Heart left ventricle (tissue), 13 donors: ENCODE data around the gene TBX2.

Experiments used
- POLR2A ChIP-seq, 2 donors: fragments of 450-650 bp; IDR thresholded peaks; one replicate each; pipeline ENCODE4 v1.6.1; 2017; ENCODE audit warnings: antibody characterized with exemption in 2 of 2, mild to moderate bottlenecking in 2 of 2, moderate library complexity in 2 of 2
- TF ChIP-seq, protein P1 (sequence below), 12 donors: fragments of 200-600 bp; sonication (generic) in 4 of 12; IDR thresholded peaks; one replicate each; pipeline versions ENCODE4 v1.5.0 to v1.8.0; 2018 to 2022; ENCODE audit warnings: antibody characterized with exemption in 12 of 12, mild to moderate bottlenecking in 5 of 12
- donor health status: ischemic (EF 13 %, LVEDD 7.1; RV severe dilation, severe dysfunction).
- donor health status: DM: no; HTN: yes; CAD: no.
- donor health status: DM: no; HTN: no; CAD: no.
- donor health status: ischemic (EF 25% LVEDD 6.9; RV normal size, moderate dysfunction).
- donor health status: ischemic (EF 25% LVEDD 5.7; RV mildly dilated, moderate dysfunction).
- donor health status: ischemic (EF 35%, LVEDD 5.7; RV mildly dilated, moderate dysfunction).
- donor health status: nonischemic (EF 11% LVEDD 7.7; RV severe dilation, severe dysfunction).
- donor health status: DM: yes; HTN: yes; CAD: no.
- donor health status: PGD.
- donor health status: ischemic (EF 29% LVEDD 5.4; RV normal size, mild dysfunction).
- donor health status: nonischemic (EF 23%, LVEDD 6.1; RV moderate dilation, normal function).

DNA sequence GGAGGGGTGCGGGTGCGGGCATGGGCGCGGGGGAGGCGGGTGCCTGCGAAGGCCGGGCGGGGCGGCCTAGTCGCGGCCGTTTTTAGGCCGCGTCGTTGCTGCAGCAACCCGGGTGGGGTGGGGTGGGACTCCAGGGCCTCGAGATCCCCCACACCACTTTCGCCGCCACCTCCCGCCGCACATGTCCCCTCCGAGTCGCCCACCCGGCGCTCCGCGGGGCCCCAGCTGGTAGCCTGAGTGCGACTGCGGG, 11.3 kb downstream of the TBX2 start:
- TF ChIP-seq, protein P1, sequence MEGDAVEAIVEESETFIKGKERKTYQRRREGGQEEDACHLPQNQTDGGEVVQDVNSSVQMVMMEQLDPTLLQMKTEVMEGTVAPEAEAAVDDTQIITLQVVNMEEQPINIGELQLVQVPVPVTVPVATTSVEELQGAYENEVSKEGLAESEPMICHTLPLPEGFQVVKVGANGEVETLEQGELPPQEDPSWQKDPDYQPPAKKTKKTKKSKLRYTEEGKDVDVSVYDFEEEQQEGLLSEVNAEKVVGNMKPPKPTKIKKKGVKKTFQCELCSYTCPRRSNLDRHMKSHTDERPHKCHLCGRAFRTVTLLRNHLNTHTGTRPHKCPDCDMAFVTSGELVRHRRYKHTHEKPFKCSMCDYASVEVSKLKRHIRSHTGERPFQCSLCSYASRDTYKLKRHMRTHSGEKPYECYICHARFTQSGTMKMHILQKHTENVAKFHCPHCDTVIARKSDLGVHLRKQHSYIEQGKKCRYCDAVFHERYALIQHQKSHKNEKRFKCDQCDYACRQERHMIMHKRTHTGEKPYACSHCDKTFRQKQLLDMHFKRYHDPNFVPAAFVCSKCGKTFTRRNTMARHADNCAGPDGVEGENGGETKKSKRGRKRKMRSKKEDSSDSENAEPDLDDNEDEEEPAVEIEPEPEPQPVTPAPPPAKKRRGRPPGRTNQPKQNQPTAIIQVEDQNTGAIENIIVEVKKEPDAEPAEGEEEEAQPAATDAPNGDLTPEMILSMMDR (IDR thresholded peaks at IDR 0.05): peak in 5 of 12 donors; percentile 10 to 33 (median 16)
- no peak for TF ChIP-seq POLR2A (IDR thresholded peaks at IDR 0.05)
